Measurements from ENCODE around the gene ZHX3. TPM values are rescaled to one million over a fixed set of nuclear protein-coding genes. Genes with fewer than 3 reads are reported as not detected.

ZHX3 gene
- total RNA-seq, 1 donor from 2014 or later, result 34.6 TPM

- Histone ChIP-seq H3K4me1 (peaks cover 29% of the 10 kb centered on the region), H3K4me3 (no peak overlapping the region), H3K9me3 (replicated peaks) (peaks cover 7% of the 10 kb centered on the region), H3K27ac (replicated peaks) (no peak overlapping the region), H3K36me3 (peaks cover 35% of the 10 kb centered on the region), H3K27me3 (ENCODE audit: low read depth) (no peaks in the 10 kb centered on the region)
- intact Hi-C loops (cut with micrococcal nuclease), result no loop called here
- DNase-seq, result no peak
- no peak for TF ChIP-seq CTCF (IDR thresholded peaks at IDR 0.05; ENCODE audit: borderline replicate concordance)
These were observed 113.9 kb downstream of the ZHX3 start for GRCh38 chr20:41203660-41204059.

- peaks cover 19% of the 10 kb centered on the region for H3K9me3 ChIP-seq (replicated peaks)
- no peak for DNase-seq
- intact Hi-C loops (cut with micrococcal nuclease), result no loop called here
- H3K4me3 ChIP-seq, result no peak overlapping the region
- peaks cover 29% of the 10 kb centered on the region for H3K4me1 ChIP-seq
- H3K36me3 ChIP-seq, result peaks cover 43% of the 10 kb centered on the region
- no peaks in the 10 kb centered on the region for H3K27me3 ChIP-seq (ENCODE audit: low read depth)
- no peak for TF ChIP-seq CTCF (IDR thresholded peaks at IDR 0.05; ENCODE audit: borderline replicate concordance)
- no peak overlapping the region for H3K27ac ChIP-seq (replicated peaks)
These were observed 115.1 kb downstream of the ZHX3 start for GRCh38 chr20:41202426-41202825.

- TF ChIP-seq CTCF (IDR thresholded peaks at IDR 0.05; ENCODE audit: borderline replicate concordance), result no peak
- Histone ChIP-seq H3K4me1 (peaks cover 29% of the 10 kb centered on the region), H3K4me3 (no peak overlapping the region), H3K36me3 (peaks cover 43% of the 10 kb centered on the region), H3K27me3 (ENCODE audit: low read depth) (no peaks in the 10 kb centered on the region), H3K9me3 (replicated peaks) (peaks cover 19% of the 10 kb centered on the region), H3K27ac (replicated peaks) (peak overlapping the region; percentile 64)
- DNase-seq, result no peak
- intact Hi-C loops (cut with micrococcal nuclease), result no loop called here
These were observed 115.8 kb downstream of the ZHX3 start for GRCh38 chr20:41201760-41202159.

GRCh38 chr20:41200446-41201202 lies 116.9 kb downstream of the ZHX3 start:
- DNase-seq, result no peak
- intact Hi-C loops (cut with micrococcal nuclease), result no loop called here
- Histone ChIP-seq H3K36me3 (peaks cover 43% of the 10 kb centered on the region), H3K4me1 (peaks cover 29% of the 10 kb centered on the region), H3K9me3 (replicated peaks) (peaks cover 19% of the 10 kb centered on the region), H3K4me3 (no peak overlapping the region), H3K27ac (replicated peaks) (peak overlapping the region; percentile 64), H3K27me3 (ENCODE audit: low read depth) (no peaks in the 10 kb centered on the region)
- TF ChIP-seq CTCF (IDR thresholded peaks at IDR 0.05; ENCODE audit: borderline replicate concordance), result no peak

- Histone ChIP-seq H3K4me3 (no peak overlapping the region), H3K4me1 (peaks cover 16% of the 10 kb centered on the region), H3K9me3 (replicated peaks) (peaks cover 22% of the 10 kb centered on the region), H3K27ac (replicated peaks) (no peak overlapping the region), H3K27me3 (ENCODE audit: low read depth) (no peaks in the 10 kb centered on the region), H3K36me3 (peaks cover 30% of the 10 kb centered on the region)
- TF ChIP-seq CTCF (IDR thresholded peaks at IDR 0.05; ENCODE audit: borderline replicate concordance), result no peak
- DNase-seq, result no peak
- intact Hi-C loops (cut with micrococcal nuclease), result no loop called here
These were observed 119.1 kb downstream of the ZHX3 start for GRCh38 chr20:41198443-41198842.

Measured in left ventricle myocardium inferior (tissue), 1 donor.